K562 (cell line): ENCODE data around the gene LACC1. TPM values are rescaled to one million over a fixed set of nuclear protein-coding genes. Genes with fewer than 3 reads are reported as not detected.

Source experiments
- ATAC-seq: fragments of 200-7000 bp; cut with Tn5 transposase; 3 replicates; pipeline ENCODE4 v1.9.1; 2020; ENCODE audit warnings: moderate library complexity
- BruUV-seq: library from RNA; stranded (reverse); fragments of 400-500 nt; replicated peaks from 2 replicates; lab custom pipeline; 2021; lab: Mats Ljungman, UMichigan
- CTCF ChIA-PET: fragments of 300-600 bp; formaldehyde crosslinking; extraction: SDS; loops from one replicate; lab custom pipeline; 2021; ENCODE audit warnings: low intra/inter-chr PET ratio; lab: Yijun Ruan, JAX
- POLR2A ChIA-PET: fragments of 300-600, 350-650 bp; sonication (Branson Sonifier 250); formaldehyde crosslinking; extraction: SDS; loops from one replicate; lab custom pipeline; 2021; ENCODE audit warnings: antibody characterized with exemption, inconsistent platforms; lab: Yijun Ruan, JAX
- DNase-seq, 4 experiments: peaks; one replicate each; pipeline versions ENCODE4 v3.0.0 to v3.0.0-alpha.2; 2011 to 2018; ENCODE audit warnings: low spot score in 3 of 4, mixed read lengths in 3 of 4; ENCODE audit errors: extremely low read depth in 1 of 4
- FAIRE-seq: peaks from 2 replicates; lab custom pipeline; 2011; peaks lifted over from hg19 to GRCh38; lab: Jason Lieb, UNC
- H2AFZ ChIP-seq: 2 replicates; pipeline ENCODE4 v1.6.0; 2011; ENCODE audit warnings: low read depth, low read length, control low read depth, inconsistent platforms
- H3K27ac ChIP-seq: fragments of 200-600 bp; 3 replicates; pipeline ENCODE4 v1.8.0; 2011; ENCODE audit warnings: low read depth, mild to moderate bottlenecking, control low read depth, inconsistent platforms, low read length, moderate library complexity, mixed read lengths; ENCODE audit errors: extremely low read depth
- H3K27me3 ChIP-seq, 2 experiments: fragments of 300-600 bp in 1 of 2; 2 replicates in 1 of 2; 3 replicates in 1 of 2; pipeline versions ENCODE4 v1.6.0 to v1.8.0; 2011; ENCODE audit warnings: inconsistent platforms in 2 of 2, low read length in 2 of 2, mild to moderate bottlenecking in 1 of 2, mixed read lengths in 1 of 2, moderate library complexity in 1 of 2; ENCODE audit not compliant: control insufficient read depth in 2 of 2, insufficient read depth in 2 of 2
- H3K36me3 ChIP-seq: fragments of 300-600 bp; 3 replicates; pipeline ENCODE4 v1.8.0; 2011; ENCODE audit warnings: mild to moderate bottlenecking, low read length, inconsistent platforms; ENCODE audit not compliant: control insufficient read depth, insufficient read depth
- H3K4me1 ChIP-seq, 2 experiments: fragments of 200-600 bp in 1 of 2; replicated peaks in 1 of 2; 2 replicates in 1 of 2; 3 replicates in 1 of 2; pipeline versions ENCODE4 v1.5.1 to v1.8.0; 2011; ENCODE audit warnings: inconsistent platforms in 2 of 2, low read length in 2 of 2, mild to moderate bottlenecking in 1 of 2, mixed read lengths in 1 of 2, moderate library complexity in 1 of 2; ENCODE audit not compliant: control insufficient read depth in 2 of 2, insufficient read depth in 2 of 2
- H3K4me2 ChIP-seq: 2 replicates; pipeline ENCODE4 v1.6.1; 2011; ENCODE audit warnings: low read length, control low read depth, inconsistent platforms, mixed read lengths; ENCODE audit not compliant: insufficient read depth
- H3K4me3 ChIP-seq: fragments of 200-600 bp; sonication (generic), shearing (Covaris generic); 2 replicates; pipeline ENCODE4 v1.5.1; 2016; ENCODE audit warnings: control low read depth, inconsistent platforms
- H3K79me2 ChIP-seq: fragments of 200-600 bp; 3 replicates; pipeline ENCODE4 v1.8.0; 2011; ENCODE audit warnings: low read length, inconsistent platforms; ENCODE audit not compliant: control insufficient read depth, insufficient read depth
- H3K9ac ChIP-seq, 2 experiments: 2 replicates each; pipeline versions ENCODE4 v1.6.0 to v1.6.1; 2011; ENCODE audit warnings: low read depth in 2 of 2, low read length in 2 of 2, control low read depth in 1 of 2, inconsistent platforms in 1 of 2, mild to moderate bottlenecking in 1 of 2, mixed read lengths in 1 of 2; ENCODE audit not compliant: insufficient read depth in 1 of 2
- H3K9me1 ChIP-seq: one replicate; pipeline ENCODE4 v1.6.0; 2011; ENCODE audit warnings: inconsistent platforms, mild to moderate bottlenecking, low read length, moderate library complexity; ENCODE audit not compliant: control insufficient read depth, insufficient read depth
- H3K9me3 ChIP-seq: replicated peaks from 2 replicates; pipeline ENCODE4 v1.5.1; 2011; ENCODE audit warnings: low read depth, low read length, inconsistent platforms; ENCODE audit not compliant: control insufficient read depth, insufficient read depth
- H4K20me1 ChIP-seq: replicated peaks from 2 replicates; pipeline ENCODE4 v1.6.1; 2011; ENCODE audit warnings: low read length, inconsistent platforms, mixed read lengths; ENCODE audit not compliant: control insufficient read depth, insufficient read depth
- C11orf30 ChIP-seq: fragments of 450-650 bp; IDR thresholded peaks from 2 replicates; pipeline ENCODE4 v1.6.1; 2016; ENCODE audit warnings: low read depth, mild to moderate bottlenecking
- CBFB ChIP-seq: sonication (generic); formaldehyde crosslinking; IDR thresholded peaks from 2 replicates; pipeline ENCODE4 v1.4.0; 2020; ENCODE audit warnings: mild to moderate bottlenecking, missing genetic modification reagents
- CREB1 ChIP-seq, 2 experiments: sonication (generic) in 1 of 2; formaldehyde crosslinking in 1 of 2; IDR thresholded peaks; 2 replicates each; pipeline versions ENCODE4 v1.6.1 to v1.8.0; 2012 to 2022; ENCODE audit warnings: inconsistent platforms in 1 of 2, mild to moderate bottlenecking in 1 of 2, missing genetic modification reagents in 1 of 2, moderate library complexity in 1 of 2
- NR0B1 ChIP-seq: fragments of 450-650 bp; IDR thresholded peaks from one replicate; pipeline ENCODE4 v1.6.1; 2018; ENCODE audit warnings: mild to moderate bottlenecking, moderate library complexity; ENCODE audit not compliant: partially characterized antibody
- NR2F6 ChIP-seq: fragments of 450-650 bp; formaldehyde crosslinking; IDR thresholded peaks from 2 replicates; pipeline ENCODE4 v1.4.0; 2020; ENCODE audit warnings: mild to moderate bottlenecking
- RAD21 ChIP-seq, 2 experiments: fragments of 250-450 bp in 1 of 2; fragments of 450-650 bp in 1 of 2; sonication (Bioruptor Pico) in 1 of 2; formaldehyde crosslinking in 1 of 2; IDR thresholded peaks in 1 of 2; conservative IDR thresholded peaks in 1 of 2; 2 replicates each; pipeline versions ENCODE4 v1.4.0 to v1.8.0; 2020 to 2022; ENCODE audit warnings: mild to moderate bottlenecking in 2 of 2, moderate library complexity in 1 of 2
- THRB ChIP-seq: fragments of 450-650 bp; formaldehyde crosslinking; conservative IDR thresholded peaks from 2 replicates; pipeline ENCODE4 v1.4.0; 2022; ENCODE audit warnings: mild to moderate bottlenecking, missing genetic modification characterization
- ZHX1 ChIP-seq: fragments of 150-350 bp; conservative IDR thresholded peaks from 2 replicates; pipeline ENCODE4 v1.6.1; 2014; ENCODE audit warnings: low read length
- WGBS: fragments of 100-300 bp; shearing (Covaris generic); methylation state at CpG from one replicate; pipeline ENCODE4 v1.1.6; 2016; ENCODE audit warnings: low coverage, mixed read lengths; ENCODE audit not compliant: insufficient coverage; ENCODE audit errors: missing lambda C conversion rate; 5-methylcytosine and 5-hydroxymethylcytosine counted together
- in situ Hi-C: fragments of 300-500 bp; cut with MboI; formaldehyde crosslinking; loops from 4 replicates; pipeline ENCODE4 v1.15.0; 2018; ENCODE audit warnings: inconsistent platforms, mixed read lengths
- intact Hi-C: fragments of 100-400 bp; cut with micrococcal nuclease; formaldehyde crosslinking; loops from 2 replicates; pipeline ENCODE4 v1.14.2; 2022
- polyA plus RNA-seq, 8 experiments: library from polyadenylated mRNA; depleted of rRNA in 4 of 8; stranded (reverse) in 5 of 8; unstranded in 3 of 8; fragments of >200 nt; fragmentation: Nextera tagmentation in 2 of 8; fragmentation: Illumina TruSeq in 1 of 8; extraction: Ambion mirVana in 2 of 8; extraction: Trizol in 1 of 8; gene quantifications; 2 replicates each; pipeline versions ENCODE4 v1.2.1 to v1.2.3, GENCODE V29; 2011 to 2014; ENCODE audit warnings: inconsistent platforms in 1 of 8, missing spikeins in 1 of 8
- total RNA-seq, 7 experiments: library from RNA; depleted of rRNA in 6 of 7; stranded (reverse); fragments of >200 nt in 6 of 7; fragmentation: Illumina TruSeq in 2 of 7; extraction: Trizol in 2 of 7; gene quantifications; 2 replicates each; pipeline versions ENCODE4 v1.2.1 to v1.2.3, GENCODE V29; 2011 to 2021; ENCODE audit warnings: low replicate concordance in 1 of 7
- TF ChIP-seq, protein P1 (sequence below), 3 experiments: IDR thresholded peaks in 2 of 3; conservative IDR thresholded peaks in 1 of 3; 2 replicates each; pipeline ENCODE4 v1.5.1; 2011 to 2012; ENCODE audit warnings: low read length in 3 of 3, mild to moderate bottlenecking in 3 of 3, control low read depth in 2 of 3, improper control_type of control experiment in 1 of 3, inconsistent platforms in 1 of 3, low read depth in 1 of 3, mixed read lengths in 1 of 3, moderate library complexity in 1 of 3; ENCODE audit not compliant: insufficient read depth in 2 of 3

LACC1 gene
- total and polyA plus RNA-seq, 9 of the 15 experiments (the other 6 are each of a cell fraction or from before 2014, with no cell fraction given) = 0.24 TPM; not detected in 8

DNA sequence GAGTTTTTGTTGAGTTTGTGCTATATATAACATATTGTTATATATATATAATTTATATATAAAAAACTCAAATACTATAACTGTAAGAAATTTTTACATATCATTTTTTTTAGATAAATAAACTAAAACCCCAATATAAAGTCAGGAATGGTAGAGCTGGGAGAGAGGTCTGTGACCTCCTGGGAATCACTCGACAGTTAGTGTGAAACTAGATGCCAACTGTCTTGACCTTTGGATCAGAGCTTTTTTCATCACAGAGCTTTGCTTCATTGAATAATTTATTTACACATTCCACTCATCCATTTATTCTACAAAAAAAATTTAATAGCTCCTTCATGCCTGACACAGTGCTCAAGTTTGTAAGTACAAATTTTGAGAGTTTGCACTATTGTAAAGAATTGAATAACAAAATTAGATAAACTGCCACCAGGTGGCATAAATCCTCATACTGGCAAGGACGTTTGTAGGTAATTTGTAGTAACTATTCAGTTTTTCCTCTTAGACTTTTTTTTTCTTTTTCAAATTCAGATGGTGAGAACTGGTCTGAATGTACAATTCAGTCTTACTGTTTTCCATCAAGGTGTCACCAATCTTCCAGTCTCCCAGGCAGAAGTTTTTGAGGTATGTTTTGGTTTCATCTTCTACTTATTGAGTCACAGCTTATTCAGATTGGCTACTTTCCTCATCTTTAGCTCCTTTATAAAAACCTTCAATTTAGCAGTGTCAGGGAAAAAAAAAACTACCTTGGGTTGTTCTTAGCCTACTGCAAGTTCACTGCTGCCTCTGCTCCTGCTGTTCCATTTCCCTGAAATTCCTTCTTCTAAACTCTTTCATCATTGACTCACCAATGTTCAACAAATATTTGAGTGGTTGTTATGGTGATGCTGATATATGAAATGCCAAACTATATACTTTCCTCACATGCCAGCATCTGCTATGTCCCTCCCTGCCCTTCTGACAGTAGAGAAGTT, 28.7 kb downstream of the LACC1 start:
- H3K27ac ChIP-seq = no peak overlapping the region
- H4K20me1 ChIP-seq = no peaks in the 10 kb centered on the region
- H3K4me2 ChIP-seq = no peak overlapping the region
- BruUV-seq = no TSS peak
- no peaks in the 10 kb centered on the region for H3K9me1 ChIP-seq
- H3K36me3 ChIP-seq = no peaks in the 10 kb centered on the region
- FAIRE-seq = no peak
- no peak overlapping the region for H3K9ac ChIP-seq
- no peaks in the 10 kb centered on the region for H3K9me3 ChIP-seq
- H2AFZ ChIP-seq = no peak overlapping the region
- H3K4me3 ChIP-seq = no peak overlapping the region
- 0% methylated on average over 2 of the region's 2 CpGs for WGBS
- in situ Hi-C loops (loop anchor here (25.0 kb wide), 1 partner anchor 279 kb away; no protein-coding TSS in a partner anchor), intact Hi-C loops (loop anchor here (2.0 to 5.0 kb wide), 2 partner anchors 140 to 334 kb away; no protein-coding TSS in a partner anchor)
- ATAC-seq = no peak
- no peaks in the 10 kb centered on the region; a peak in 1 of 5 replicates for H3K27me3 ChIP-seq
- peak in 1 of 4 experiments; percentile 8 for DNase-seq
- CTCF ChIA-PET = interaction anchor here (1.7 to 2.1 kb wide), 2 partner anchors 529 to 563 kb away, joined by 7 to 12 read pairs; no protein-coding TSS in a partner anchor
- POLR2A ChIA-PET = no interaction called here
- no peaks in the 10 kb centered on the region for H3K4me1 ChIP-seq
- no peaks in the 10 kb centered on the region for H3K79me2 ChIP-seq
- TF ChIP-seq THRB (CRISPR knock-in tag) (no peak), NR2F6 (CRISPR knock-in tag) (no peak), CREB1 (IDR thresholded peaks at IDR 0.05) (no peak), CREB1 (CRISPR knock-in tag; IDR thresholded peaks at IDR 0.05) (no peak), C11orf30 (no peak), ZHX1 (no peak), CBFB (CRISPR knock-in tag) (no peak), RAD21 (CRISPR knock-in tag; conservative IDR thresholded peaks at IDR 0.05 in 1 of 2, IDR thresholded peaks at IDR 0.05 in 1 of 2) (peak in 1 of 2 experiments; percentile 45; a peak in 3 of 4 replicates), NR0B1 (no peak)
- TF ChIP-seq, protein P1, sequence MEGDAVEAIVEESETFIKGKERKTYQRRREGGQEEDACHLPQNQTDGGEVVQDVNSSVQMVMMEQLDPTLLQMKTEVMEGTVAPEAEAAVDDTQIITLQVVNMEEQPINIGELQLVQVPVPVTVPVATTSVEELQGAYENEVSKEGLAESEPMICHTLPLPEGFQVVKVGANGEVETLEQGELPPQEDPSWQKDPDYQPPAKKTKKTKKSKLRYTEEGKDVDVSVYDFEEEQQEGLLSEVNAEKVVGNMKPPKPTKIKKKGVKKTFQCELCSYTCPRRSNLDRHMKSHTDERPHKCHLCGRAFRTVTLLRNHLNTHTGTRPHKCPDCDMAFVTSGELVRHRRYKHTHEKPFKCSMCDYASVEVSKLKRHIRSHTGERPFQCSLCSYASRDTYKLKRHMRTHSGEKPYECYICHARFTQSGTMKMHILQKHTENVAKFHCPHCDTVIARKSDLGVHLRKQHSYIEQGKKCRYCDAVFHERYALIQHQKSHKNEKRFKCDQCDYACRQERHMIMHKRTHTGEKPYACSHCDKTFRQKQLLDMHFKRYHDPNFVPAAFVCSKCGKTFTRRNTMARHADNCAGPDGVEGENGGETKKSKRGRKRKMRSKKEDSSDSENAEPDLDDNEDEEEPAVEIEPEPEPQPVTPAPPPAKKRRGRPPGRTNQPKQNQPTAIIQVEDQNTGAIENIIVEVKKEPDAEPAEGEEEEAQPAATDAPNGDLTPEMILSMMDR (IDR thresholded peaks at IDR 0.05 in 2 of 3, conservative IDR thresholded peaks at IDR 0.05 in 1 of 3; ENCODE audit: insufficient read depth in 2 of 3, low read depth in 1 of 3, low read length in 3 of 3) = peak in 1 of 3 experiments; percentile 24; a peak in 1 of 6 replicates
